Heart left ventricle (tissue), 16 donors: Measurements from ENCODE around the gene TBX1. TPM values are rescaled to one million over a fixed set of nuclear protein-coding genes. Genes with fewer than 3 reads are reported as not detected.
"Not testable (repeated sequence)": the region's sequence is repeated elsewhere in the genome, so short reads cannot be mapped to it uniquely, and the experiment has no call there.

Experiments used
- ATAC-seq, 4 donors: fragments of 200-7000 bp; cut with Tn5 transposase; one replicate each; pipeline ENCODE4 v1.9.1; 2020 to 2022; ENCODE audit warnings: moderate library complexity in 4 of 4, mild to moderate bottlenecking in 3 of 4, moderate number of reproducible peaks in 1 of 4
- DNase-seq, 5 donors: peaks; one replicate each; pipeline ENCODE4 v3.0.0-alpha.2; 2020
- H3K27ac ChIP-seq, 12 donors: fragments of 200-600 bp; sonication (generic) in 4 of 12; one replicate each; pipeline versions ENCODE4 v1.5.0 to v1.8.0; 2016 to 2022; ENCODE audit warnings: mild to moderate bottlenecking in 2 of 12
- H3K27me3 ChIP-seq, 9 donors: fragments of 200-600 bp; sonication (generic) in 2 of 9; one replicate each; pipeline versions ENCODE4 v1.5.1 to v1.8.0; 2016 to 2022; ENCODE audit warnings: mild to moderate bottlenecking in 3 of 9
- H3K36me3 ChIP-seq, 9 donors: fragments of 200-600 bp; sonication (generic) in 2 of 9; one replicate each; pipeline versions ENCODE4 v1.5.0 to v1.8.0; 2018 to 2022; ENCODE audit warnings: mild to moderate bottlenecking in 2 of 9
- H3K4me1 ChIP-seq, 12 donors: fragments of 200-600 bp; sonication (generic) in 4 of 12; one replicate each; pipeline versions ENCODE4 v1.5.0 to v1.8.0; 2016 to 2022; ENCODE audit warnings: mild to moderate bottlenecking in 3 of 12
- H3K4me3 ChIP-seq, 12 donors: fragments of 200-600 bp; sonication (generic) in 4 of 12; one replicate each; pipeline versions ENCODE4 v1.5.0 to v1.8.0; 2017 to 2022; ENCODE audit warnings: mild to moderate bottlenecking in 9 of 12, moderate library complexity in 4 of 12
- H3K9me3 ChIP-seq, 12 donors: fragments of 200-600 bp; sonication (generic) in 4 of 12; one replicate each; pipeline versions ENCODE4 v1.5.0 to v1.8.0; 2016 to 2022; ENCODE audit warnings: mild to moderate bottlenecking in 1 of 12
- POLR2A ChIP-seq, 2 donors: fragments of 450-650 bp; IDR thresholded peaks; one replicate each; pipeline ENCODE4 v1.6.1; 2017; ENCODE audit warnings: antibody characterized with exemption in 2 of 2, mild to moderate bottlenecking in 2 of 2, moderate library complexity in 2 of 2
- WGBS, 4 donors: extraction: QIAGEN DNeasy Blood & Tissue Kit in 2 of 4; methylation state at CpG; one replicate each; pipeline versions ENCODE4 v1.1.5 to v1.1.7; 2013 to 2018; 5-methylcytosine and 5-hydroxymethylcytosine counted together
- intact Hi-C, 10 donors: fragments of 100-400 bp; cut with DNase I; formaldehyde crosslinking; loops; one replicate each; pipeline versions ENCODE4 v1.11.1 to v1.14.2; 2022
- polyA plus RNA-seq, 2 donors: library from polyadenylated mRNA; stranded (reverse); fragments of 200-250 nt; gene quantifications; one replicate each; pipeline ENCODE4 v1.2.3, GENCODE V29; 2013
- total RNA-seq, 9 donors: library from RNA; depleted of rRNA in 2 of 9; stranded (reverse); fragments of >200 nt in 2 of 9; fragmentation: NEBNext Ultra II Directional in 3 of 9; extraction: Animal tissue kit (Norgen Biotek cat#: 25700) in 3 of 9; gene quantifications; one replicate each; pipeline versions ENCODE4 v1.1.0 to v1.2.4, GENCODE V29; 2016 to 2023
- TF ChIP-seq, protein P1 (sequence below), 12 donors: fragments of 200-600 bp; sonication (generic) in 4 of 12; IDR thresholded peaks; one replicate each; pipeline versions ENCODE4 v1.5.0 to v1.8.0; 2018 to 2022; ENCODE audit warnings: antibody characterized with exemption in 12 of 12, mild to moderate bottlenecking in 5 of 12
- donor health status: ischemic (EF 13 %, LVEDD 7.1; RV severe dilation, severe dysfunction).
- donor health status: healthy with polysubstance abuse.
- donor health status: DM: no; HTN: yes; CAD: no.
- donor health status: DM: no; HTN: no; CAD: no.
- donor health status: ischemic (EF 25% LVEDD 6.9; RV normal size, moderate dysfunction).
- donor health status: ischemic (EF 25% LVEDD 5.7; RV mildly dilated, moderate dysfunction).
- donor health status: healthy.
- donor health status: DM: yes; HTN: yes; CAD: no.
- donor health status: ischemic (EF 35%, LVEDD 5.7; RV mildly dilated, moderate dysfunction).
- donor health status: nonischemic (EF 11% LVEDD 7.7; RV severe dilation, severe dysfunction).
- donor health status: DM: yes; HTN: yes; CAD: no.
- donor health status: PGD.
- donor health status: ischemic (EF 29% LVEDD 5.4; RV normal size, mild dysfunction).
- donor health status: nonischemic (EF 23%, LVEDD 6.1; RV moderate dilation, normal function).

Gene TBX1
- total and polyA plus RNA-seq, 11 donors: 0.11 to 3.1 (median 0.97) TPM; not detected in 1

DNA sequence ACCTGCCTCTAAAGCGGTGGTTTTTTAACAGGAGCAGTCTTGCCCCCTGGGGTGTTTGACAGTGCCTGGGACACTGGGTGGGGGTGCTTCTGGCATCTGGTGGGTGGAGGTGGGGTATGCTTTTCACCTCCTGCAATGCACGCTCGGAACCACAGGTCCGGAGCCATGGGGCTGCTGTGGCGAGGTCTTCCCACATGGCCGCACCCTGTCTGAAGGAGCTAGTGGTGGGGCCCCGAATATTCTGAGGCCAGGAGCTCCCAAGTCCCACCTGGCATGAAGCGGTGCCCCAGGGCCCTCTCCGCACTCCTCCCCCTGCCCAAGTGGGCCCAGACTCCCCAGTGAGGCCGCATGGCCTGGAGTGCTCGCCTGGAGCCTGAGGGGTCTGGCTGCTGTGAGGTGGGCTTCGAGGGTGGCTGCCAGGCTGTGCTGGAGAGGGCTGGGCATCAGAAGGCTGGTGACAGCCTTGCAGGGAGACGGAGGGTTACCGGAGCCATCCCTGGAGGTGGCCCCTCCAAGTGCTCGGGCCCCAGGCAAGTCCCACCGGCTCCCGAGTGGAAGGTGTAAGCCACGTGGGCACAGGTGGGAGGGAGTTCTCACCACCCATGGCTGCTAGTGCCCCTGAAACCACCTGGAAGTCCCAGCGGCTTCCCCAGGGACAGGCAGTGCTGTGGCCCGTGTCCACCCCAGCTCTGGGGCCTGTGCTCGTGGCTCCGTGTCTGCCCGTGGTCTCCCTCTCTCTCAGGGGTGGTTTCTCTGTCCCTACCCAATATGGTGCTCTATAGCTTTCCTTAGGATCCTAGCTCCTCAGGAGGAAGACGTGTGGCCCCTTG lies 15.1 kb downstream of the TBX1 start:
- TF ChIP-seq, protein P1, sequence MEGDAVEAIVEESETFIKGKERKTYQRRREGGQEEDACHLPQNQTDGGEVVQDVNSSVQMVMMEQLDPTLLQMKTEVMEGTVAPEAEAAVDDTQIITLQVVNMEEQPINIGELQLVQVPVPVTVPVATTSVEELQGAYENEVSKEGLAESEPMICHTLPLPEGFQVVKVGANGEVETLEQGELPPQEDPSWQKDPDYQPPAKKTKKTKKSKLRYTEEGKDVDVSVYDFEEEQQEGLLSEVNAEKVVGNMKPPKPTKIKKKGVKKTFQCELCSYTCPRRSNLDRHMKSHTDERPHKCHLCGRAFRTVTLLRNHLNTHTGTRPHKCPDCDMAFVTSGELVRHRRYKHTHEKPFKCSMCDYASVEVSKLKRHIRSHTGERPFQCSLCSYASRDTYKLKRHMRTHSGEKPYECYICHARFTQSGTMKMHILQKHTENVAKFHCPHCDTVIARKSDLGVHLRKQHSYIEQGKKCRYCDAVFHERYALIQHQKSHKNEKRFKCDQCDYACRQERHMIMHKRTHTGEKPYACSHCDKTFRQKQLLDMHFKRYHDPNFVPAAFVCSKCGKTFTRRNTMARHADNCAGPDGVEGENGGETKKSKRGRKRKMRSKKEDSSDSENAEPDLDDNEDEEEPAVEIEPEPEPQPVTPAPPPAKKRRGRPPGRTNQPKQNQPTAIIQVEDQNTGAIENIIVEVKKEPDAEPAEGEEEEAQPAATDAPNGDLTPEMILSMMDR (IDR thresholded peaks at IDR 0.05): no peak
- no peak for TF ChIP-seq POLR2A (IDR thresholded peaks at IDR 0.05)
- peaks cover 0 to 19% (median 2%) of the 10 kb centered on the region in 12 donors for H3K4me1 ChIP-seq
- H3K27me3 ChIP-seq: peaks cover 0 to 57% (median 20%) of the 10 kb centered on the region in 9 donors
- peak in 2 of 5 donors; percentile 15 to 40 for DNase-seq
- no peaks in the 10 kb centered on the region for H3K36me3 ChIP-seq
- WGBS, 4 donors: 90 to 95% (median 92%) methylated on average over 20 to 24 of the region's 24 CpGs
- H3K9me3 ChIP-seq: no peaks in the 10 kb centered on the region
- no peak for ATAC-seq
- intact Hi-C loops: no loop called here
- no peak overlapping the region for H3K4me3 ChIP-seq
- no peak overlapping the region for H3K27ac ChIP-seq

DNA sequence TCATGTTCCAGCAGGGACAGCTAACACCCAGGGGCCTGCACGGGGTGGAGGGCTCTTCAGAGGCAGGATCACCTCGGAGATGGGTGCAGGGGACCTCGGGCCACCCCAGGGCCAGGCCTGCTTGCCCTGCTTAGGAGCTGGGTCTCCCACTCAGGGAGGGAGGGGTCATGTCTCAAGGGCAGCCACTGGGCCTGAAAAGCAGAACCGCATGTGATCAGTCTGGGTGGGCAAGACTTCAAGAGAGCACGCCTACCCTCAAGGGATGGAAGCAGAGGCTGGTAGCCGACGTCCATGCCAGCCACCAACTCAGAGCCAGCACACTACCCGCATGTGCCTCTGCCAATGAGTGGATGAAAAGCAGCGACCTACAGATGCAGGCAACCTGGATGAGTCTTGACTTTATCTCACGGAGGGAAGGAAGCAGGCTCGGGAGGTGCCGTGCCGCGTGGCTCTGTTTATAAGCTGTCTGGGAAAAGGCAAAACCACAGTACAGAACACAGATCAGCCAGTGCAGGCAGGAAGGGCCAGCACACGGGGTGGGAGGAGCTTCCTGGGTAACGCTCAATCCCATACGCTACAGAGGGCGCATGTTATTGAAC lies 16.0 kb downstream of the TBX1 start:
- DNase-seq (peak in 2 of 5 donors; percentile 7 to 35), ATAC-seq (peak in 1 of 4 donors; percentile 19)
- no peak overlapping the region for H3K27ac ChIP-seq
- no peak overlapping the region for H3K4me3 ChIP-seq
- peaks cover 0 to 56% (median 16%) of the 10 kb centered on the region in 9 donors for H3K27me3 ChIP-seq
- TF ChIP-seq, protein P1 (IDR thresholded peaks at IDR 0.05): no peak
- TF ChIP-seq POLR2A (IDR thresholded peaks at IDR 0.05): no peak
- 49 to 59% (median 56%) methylated on average over 15 to 18 of the region's 18 CpGs for WGBS, 4 donors
- no peaks in the 10 kb centered on the region for H3K36me3 ChIP-seq
- intact Hi-C loops: no loop called here
- peaks cover 0 to 19% (median 2%) of the 10 kb centered on the region in 12 donors for H3K4me1 ChIP-seq
- H3K9me3 ChIP-seq: peaks cover 0 to 2% (median 0%) of the 10 kb centered on the region in 12 donors

DNA sequence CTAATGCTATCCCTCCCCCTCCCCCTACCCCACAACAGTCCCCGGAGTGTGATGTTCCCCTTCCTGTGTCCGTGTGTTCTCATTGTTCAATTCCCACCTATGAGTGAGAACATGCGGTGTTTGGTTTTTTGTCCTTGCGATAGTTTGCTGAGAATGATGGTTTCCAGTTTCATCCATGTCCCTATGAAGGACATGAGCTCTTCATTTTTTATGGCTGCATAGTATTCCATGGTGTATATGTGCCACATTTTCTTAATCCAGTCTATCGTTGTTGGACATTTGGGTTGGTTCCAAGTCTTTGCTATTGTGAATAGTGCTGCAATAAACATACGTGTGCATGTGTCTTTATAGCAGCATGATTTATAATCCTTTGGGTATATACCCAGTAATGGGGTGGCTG lies 16.6 kb downstream of the TBX1 start:
- H3K4me3 ChIP-seq, ATAC-seq, H3K9me3 ChIP-seq, DNase-seq, H3K36me3 ChIP-seq, intact Hi-C loops, H3K27ac ChIP-seq: not testable (repeated sequence)
- 72 to 92% (median 86%) methylated on average over 6 of the region's 6 CpGs for WGBS, 4 donors
- Histone ChIP-seq H3K27me3 (peaks cover 0 to 52% (median 13%) of the 10 kb centered on the region in 9 donors), H3K4me1 (peaks cover 0 to 19% (median 2%) of the 10 kb centered on the region in 12 donors)

DNA sequence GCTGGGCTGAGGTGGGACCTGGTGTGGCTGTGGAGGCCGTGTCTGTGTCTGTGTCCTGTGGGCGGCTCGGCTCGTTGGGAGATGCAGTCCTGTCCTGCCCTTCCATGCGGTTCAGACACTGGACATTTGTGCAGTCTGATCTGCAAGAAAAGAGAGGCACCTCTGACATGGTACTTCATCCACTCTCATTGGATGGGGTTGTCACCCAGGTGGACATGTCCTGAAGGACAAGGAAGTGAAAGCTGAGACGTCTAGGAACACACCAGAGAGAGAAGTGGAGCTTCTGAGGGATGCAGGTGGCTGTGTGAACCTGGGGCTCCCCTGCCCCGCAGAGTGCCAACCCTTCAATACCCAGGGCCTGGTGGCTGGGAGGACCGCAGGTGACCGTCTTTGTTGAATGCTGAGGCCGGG lies 18.4 kb downstream of the TBX1 start:
- 83 to 94% (median 87%) methylated on average over 10 of the region's 10 CpGs for WGBS, 4 donors
- Histone ChIP-seq H3K36me3 (no peaks in the 10 kb centered on the region), H3K4me3 (no peak overlapping the region), H3K4me1 (peaks cover 0 to 5% (median 0%) of the 10 kb centered on the region in 12 donors), H3K27me3 (peaks cover 0 to 49% (median 4%) of the 10 kb centered on the region in 9 donors), H3K27ac (no peak overlapping the region), H3K9me3 (peaks cover 0 to 12% (median 0%) of the 10 kb centered on the region in 12 donors)
- ATAC-seq (no peak), DNase-seq (peak in 1 of 5 donors; percentile 21)
- no peak for TF ChIP-seq POLR2A (IDR thresholded peaks at IDR 0.05)
- TF ChIP-seq, protein P1 (IDR thresholded peaks at IDR 0.05): no peak
- intact Hi-C loops: no loop called here
